ENCODE measurements around the gene ECEL1.

The ECEL1 gene

DNA sequence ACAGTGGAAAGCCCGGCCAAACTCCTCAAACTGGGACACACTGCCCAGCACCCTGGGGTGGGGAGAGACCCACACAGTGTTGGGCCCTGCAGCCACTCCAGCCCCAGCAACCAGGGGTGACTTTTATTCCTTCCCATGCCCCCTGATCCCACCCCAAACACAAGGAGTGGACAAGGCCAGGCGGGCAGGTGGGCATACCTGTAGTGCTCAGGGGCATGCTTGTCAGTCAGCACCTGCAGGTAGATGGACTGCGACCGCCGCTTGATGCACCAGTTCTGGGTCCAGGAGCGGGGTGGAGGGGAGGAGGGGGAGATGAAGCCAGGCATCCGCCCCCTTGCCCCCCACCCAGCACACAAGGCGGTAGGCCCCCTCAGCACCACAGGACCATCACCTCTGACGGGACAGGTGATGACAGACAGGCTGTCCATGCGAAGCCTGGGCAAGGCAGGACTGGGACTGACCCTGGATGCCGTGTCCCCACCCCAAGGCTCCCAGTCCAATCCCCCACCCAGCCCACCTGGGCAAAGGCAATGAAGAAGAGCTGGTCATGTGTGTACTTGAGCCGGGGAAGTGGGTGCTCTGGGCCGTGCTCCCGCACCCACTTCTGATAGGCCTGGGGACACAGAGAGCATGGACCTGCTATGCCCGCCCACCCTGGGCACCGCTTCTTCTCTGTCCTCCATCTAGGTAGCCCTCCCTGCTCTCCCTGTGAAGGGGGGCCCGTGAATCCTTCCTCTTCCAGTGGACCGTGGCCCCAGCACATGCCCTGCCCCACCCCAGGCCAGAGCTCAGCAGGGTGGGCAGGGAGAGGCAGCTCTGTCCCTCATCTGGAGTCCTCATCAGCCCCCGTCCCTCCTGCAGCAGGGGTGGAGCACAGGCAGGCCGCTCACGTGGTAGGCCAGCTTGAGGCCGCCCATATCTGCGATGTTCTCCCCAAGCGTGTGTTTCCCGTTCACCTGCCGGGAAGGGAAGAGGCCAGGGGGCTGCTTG, 7.1 kb downstream of the ECEL1 start:
- H3K9me3 ChIP-seq (ENCODE audit: insufficient read depth, low read length), result no peaks in the 10 kb centered on the region
- H3K27me3 ChIP-seq (ENCODE audit: low read length), result no peaks in the 10 kb centered on the region
- H3K4me2 ChIP-seq (ENCODE audit: low read depth, low read length, poor library complexity, severe bottlenecking), result no peak overlapping the region
- H3K9ac ChIP-seq (ENCODE audit: low read length), result no peak overlapping the region
- H3K9me2 ChIP-seq (replicated peaks; ENCODE audit: insufficient read depth, low read length), result no peaks in the 10 kb centered on the region
- no peak overlapping the region for H2AFZ ChIP-seq (ENCODE audit: low read depth, low read length, severe bottlenecking)
- no peak overlapping the region for H3K27ac ChIP-seq (ENCODE audit: low read depth, low read length)
- H3K36me3 ChIP-seq (ENCODE audit: low read length), result no peaks in the 10 kb centered on the region
- H3K79me2 ChIP-seq (ENCODE audit: insufficient read depth, low read length), result no peaks in the 10 kb centered on the region
- H3K4me3 ChIP-seq (ENCODE audit: insufficient read depth, low read length, poor library complexity, severe bottlenecking), result no peak overlapping the region
- no peaks in the 10 kb centered on the region for H3F3A ChIP-seq (ENCODE audit: insufficient read depth)
- TF ChIP-seq, protein P1, sequence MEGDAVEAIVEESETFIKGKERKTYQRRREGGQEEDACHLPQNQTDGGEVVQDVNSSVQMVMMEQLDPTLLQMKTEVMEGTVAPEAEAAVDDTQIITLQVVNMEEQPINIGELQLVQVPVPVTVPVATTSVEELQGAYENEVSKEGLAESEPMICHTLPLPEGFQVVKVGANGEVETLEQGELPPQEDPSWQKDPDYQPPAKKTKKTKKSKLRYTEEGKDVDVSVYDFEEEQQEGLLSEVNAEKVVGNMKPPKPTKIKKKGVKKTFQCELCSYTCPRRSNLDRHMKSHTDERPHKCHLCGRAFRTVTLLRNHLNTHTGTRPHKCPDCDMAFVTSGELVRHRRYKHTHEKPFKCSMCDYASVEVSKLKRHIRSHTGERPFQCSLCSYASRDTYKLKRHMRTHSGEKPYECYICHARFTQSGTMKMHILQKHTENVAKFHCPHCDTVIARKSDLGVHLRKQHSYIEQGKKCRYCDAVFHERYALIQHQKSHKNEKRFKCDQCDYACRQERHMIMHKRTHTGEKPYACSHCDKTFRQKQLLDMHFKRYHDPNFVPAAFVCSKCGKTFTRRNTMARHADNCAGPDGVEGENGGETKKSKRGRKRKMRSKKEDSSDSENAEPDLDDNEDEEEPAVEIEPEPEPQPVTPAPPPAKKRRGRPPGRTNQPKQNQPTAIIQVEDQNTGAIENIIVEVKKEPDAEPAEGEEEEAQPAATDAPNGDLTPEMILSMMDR (IDR thresholded peaks at IDR 0.05; ENCODE audit: insufficient read depth, low read length, poor library complexity, severe bottlenecking), result no peak
- no peak for TF ChIP-seq EZH2phosphoT487 (conservative IDR thresholded peaks at IDR 0.05; ENCODE audit: low read length)
- H4K20me1 ChIP-seq (ENCODE audit: low read depth, low read length), result no peaks in the 10 kb centered on the region

DNA sequence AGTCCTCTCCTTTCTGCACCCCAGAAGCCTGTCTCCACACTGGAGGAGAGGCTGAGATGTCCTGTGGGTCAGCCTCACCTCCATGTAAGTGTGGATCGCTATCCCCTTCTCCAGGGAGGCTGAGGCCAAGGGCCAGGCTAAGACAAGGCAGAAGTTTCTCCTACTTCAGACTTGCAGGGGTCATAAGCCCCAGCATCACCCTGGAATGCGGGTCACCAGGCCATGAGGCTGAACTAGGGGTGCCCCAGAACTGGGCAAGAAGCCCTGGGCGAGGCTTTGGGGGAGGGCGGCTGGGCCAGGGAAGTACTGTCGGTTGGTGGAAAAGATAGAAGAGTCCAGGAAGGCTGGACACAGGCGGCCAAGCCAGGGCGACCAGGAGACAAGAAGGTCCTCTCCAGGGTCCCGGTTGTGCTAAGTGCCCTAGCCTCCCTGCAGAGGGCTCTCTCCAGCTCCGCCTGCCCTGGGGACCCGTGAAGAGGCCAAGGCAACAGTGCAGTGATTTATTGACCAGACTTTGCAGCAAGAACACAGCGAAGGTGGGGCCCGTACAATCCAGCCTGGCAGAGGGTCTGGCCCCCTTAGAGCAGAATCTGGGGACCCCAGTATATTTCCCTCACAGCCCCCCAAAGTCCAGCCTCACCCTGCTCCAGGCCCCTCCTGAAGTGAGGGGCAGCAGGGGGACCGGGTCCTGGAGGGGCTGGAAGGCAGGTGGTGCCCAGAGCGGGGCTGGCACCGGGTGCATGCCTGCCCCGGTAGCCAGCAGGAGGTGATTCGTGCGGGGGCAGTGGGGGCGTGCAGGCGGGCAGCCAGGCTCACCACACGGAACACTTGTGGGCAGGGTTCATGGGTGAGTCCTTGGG, 8.1 kb downstream of the ECEL1 start:
- no peak overlapping the region for H3K9ac ChIP-seq (ENCODE audit: low read length)
- H3K9me3 ChIP-seq (ENCODE audit: insufficient read depth, low read length), result no peaks in the 10 kb centered on the region
- no peaks in the 10 kb centered on the region for H3F3A ChIP-seq (ENCODE audit: insufficient read depth)
- H3K4me2 ChIP-seq (ENCODE audit: low read depth, low read length, poor library complexity, severe bottlenecking), result no peak overlapping the region
- no peaks in the 10 kb centered on the region for H4K20me1 ChIP-seq (ENCODE audit: low read depth, low read length)
- H3K79me2 ChIP-seq (ENCODE audit: insufficient read depth, low read length), result no peaks in the 10 kb centered on the region
- no peaks in the 10 kb centered on the region for H3K36me3 ChIP-seq (ENCODE audit: low read length)
- no peaks in the 10 kb centered on the region for H3K27me3 ChIP-seq (ENCODE audit: low read length)
- H3K9me2 ChIP-seq (replicated peaks; ENCODE audit: insufficient read depth, low read length), result no peaks in the 10 kb centered on the region
- H3K27ac ChIP-seq (ENCODE audit: low read depth, low read length), result no peak overlapping the region
- no peak overlapping the region for H2AFZ ChIP-seq (ENCODE audit: low read depth, low read length, severe bottlenecking)
- no peak overlapping the region for H3K4me3 ChIP-seq (ENCODE audit: insufficient read depth, low read length, poor library complexity, severe bottlenecking)
- TF ChIP-seq EZH2phosphoT487 (conservative IDR thresholded peaks at IDR 0.05; ENCODE audit: low read length), result no peak
- TF ChIP-seq, protein P1 (IDR thresholded peaks at IDR 0.05; ENCODE audit: insufficient read depth, low read length, poor library complexity, severe bottlenecking), result no peak

DNA sequence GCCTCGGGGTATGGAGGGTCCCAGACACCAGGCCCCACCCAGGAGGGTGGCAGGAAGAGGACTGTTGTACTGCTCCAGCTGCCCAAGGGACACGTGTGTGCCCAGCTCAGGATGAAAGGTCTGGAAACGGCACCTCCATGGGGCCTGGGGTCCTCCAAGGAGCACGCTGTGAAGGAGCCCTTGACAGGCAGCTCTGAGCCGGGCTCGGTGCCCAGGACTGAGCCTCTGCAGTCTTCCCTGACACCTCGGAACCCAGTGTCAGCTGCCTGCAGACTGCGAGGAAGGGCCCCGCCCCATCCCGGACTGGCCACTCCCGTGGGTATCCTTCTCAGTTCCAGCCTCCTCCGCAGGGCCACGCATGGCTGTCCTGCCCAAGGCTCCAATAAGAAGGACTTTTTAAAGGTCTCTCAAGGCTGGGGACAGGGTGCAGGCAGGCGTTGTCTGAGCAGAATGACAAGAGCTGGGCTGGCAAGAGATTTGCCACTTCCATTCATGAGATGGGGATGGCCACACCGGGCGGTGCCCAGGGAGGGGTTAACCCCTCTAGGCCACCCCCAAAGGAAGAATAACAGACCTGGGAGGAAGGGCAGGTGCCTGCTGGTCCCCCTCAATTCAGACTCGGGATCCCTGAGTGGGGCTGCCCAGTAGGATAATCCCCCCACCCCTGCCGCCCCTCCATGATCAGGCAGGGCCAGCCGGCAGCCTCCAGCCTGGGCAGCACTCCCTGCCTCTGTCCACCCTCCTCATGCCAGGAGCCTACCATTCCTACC, 8.9 kb downstream of the ECEL1 start:
- no peak overlapping the region for H3K4me3 ChIP-seq (ENCODE audit: insufficient read depth, low read length, poor library complexity, severe bottlenecking)
- no peaks in the 10 kb centered on the region for H3K9me3 ChIP-seq (ENCODE audit: insufficient read depth, low read length)
- H3K4me2 ChIP-seq (ENCODE audit: low read depth, low read length, poor library complexity, severe bottlenecking), result no peak overlapping the region
- no peak overlapping the region for H3K9ac ChIP-seq (ENCODE audit: low read length)
- H3F3A ChIP-seq (ENCODE audit: insufficient read depth), result no peaks in the 10 kb centered on the region
- no peaks in the 10 kb centered on the region for H3K27me3 ChIP-seq (ENCODE audit: low read length)
- no peaks in the 10 kb centered on the region for H3K36me3 ChIP-seq (ENCODE audit: low read length)
- H4K20me1 ChIP-seq (ENCODE audit: low read depth, low read length), result no peaks in the 10 kb centered on the region
- H2AFZ ChIP-seq (ENCODE audit: low read depth, low read length, severe bottlenecking), result no peak overlapping the region
- no peak overlapping the region for H3K27ac ChIP-seq (ENCODE audit: low read depth, low read length)
- no peaks in the 10 kb centered on the region for H3K9me2 ChIP-seq (replicated peaks; ENCODE audit: insufficient read depth, low read length)
- TF ChIP-seq, protein P1 (IDR thresholded peaks at IDR 0.05; ENCODE audit: insufficient read depth, low read length, poor library complexity, severe bottlenecking), result no peak
- no peak for TF ChIP-seq EZH2phosphoT487 (conservative IDR thresholded peaks at IDR 0.05; ENCODE audit: low read length)
- H3K79me2 ChIP-seq (ENCODE audit: insufficient read depth, low read length), result no peaks in the 10 kb centered on the region
